IMR-90 (cell line): Measurements from ENCODE around the gene INSYN1. TPM values are rescaled to one million over a fixed set of nuclear protein-coding genes. Genes with fewer than 3 reads are reported as not detected.

Experiments
- ATAC-seq: fragments of 200-7000 bp; cut with Tn5 transposase; 2 replicates; pipeline ENCODE4 v1.9.1; 2020; ENCODE audit warnings: low read depth, mild to moderate bottlenecking, moderate library complexity
- BruUV-seq: library from RNA; stranded (reverse); fragments of 400-500 nt; replicated peaks from 2 replicates; lab custom pipeline; 2021; lab: Mats Ljungman, UMichigan
- CTCF ChIA-PET: fragments of 300-600 bp; formaldehyde crosslinking; extraction: SDS; loops from one replicate; lab custom pipeline; 2021; ENCODE audit warnings: antibody characterized with exemption; lab: Yijun Ruan, JAX
- POLR2A ChIA-PET: fragments of 300-600 bp; sonication (Branson Sonifier 250); formaldehyde crosslinking; loops from one replicate; lab custom pipeline; 2022; ENCODE audit warnings: antibody characterized with exemption; ENCODE audit not compliant: unreplicated experiment; lab: Charles Lee
- DNase-seq: peaks from one replicate; pipeline ENCODE4 v3.0.0; 2013
- H2AFZ ChIP-seq: replicated peaks from 2 replicates; pipeline ENCODE3; 2013; ENCODE audit warnings: low read length, mild to moderate bottlenecking; ENCODE audit not compliant: poor library complexity
- H2AK5ac ChIP-seq: 2 replicates; pipeline ENCODE4 v1.6.1; 2013; ENCODE audit warnings: low read depth, low read length, inconsistent platforms
- H2AK9ac ChIP-seq: replicated peaks from 2 replicates; pipeline ENCODE3; 2013; ENCODE audit warnings: mild to moderate bottlenecking, low read depth, low read length, moderate library complexity; ENCODE audit not compliant: poor library complexity
- H2BK120ac ChIP-seq: 2 replicates; pipeline ENCODE4 v1.6.1; 2013; ENCODE audit warnings: low read depth, low read length, inconsistent platforms
- H2BK15ac ChIP-seq: 3 replicates; pipeline ENCODE4 v1.6.1; 2013; ENCODE audit warnings: low read depth, low read length, inconsistent platforms
- H2BK20ac ChIP-seq: 2 replicates; pipeline ENCODE4 v1.6.1; 2013; ENCODE audit warnings: low read depth, mild to moderate bottlenecking, inconsistent platforms, low read length, moderate library complexity
- H2BK5ac ChIP-seq: 2 replicates; pipeline ENCODE4 v1.6.1; 2013; ENCODE audit warnings: mild to moderate bottlenecking, low read depth, low read length, inconsistent platforms; ENCODE audit not compliant: poor library complexity, severe bottlenecking
- H3K14ac ChIP-seq: replicated peaks from 2 replicates; pipeline ENCODE4 v1.6.1; 2013; ENCODE audit warnings: low read depth, low read length, inconsistent platforms
- H3K18ac ChIP-seq: 2 replicates; pipeline ENCODE4 v1.6.1; 2013; ENCODE audit warnings: low read depth, low read length, control low read depth
- H3K23ac ChIP-seq: 2 replicates; pipeline ENCODE4 v1.6.1; 2013; ENCODE audit warnings: low read depth, low read length, inconsistent platforms
- H3K27ac ChIP-seq: 2 replicates; pipeline ENCODE4 v1.5.1; 2013; ENCODE audit warnings: mild to moderate bottlenecking, control low read depth, low read length; ENCODE audit not compliant: insufficient read depth
- H3K27me3 ChIP-seq: 2 replicates; pipeline ENCODE4 v1.6.1; 2013; ENCODE audit warnings: low read length; ENCODE audit not compliant: control insufficient read depth, insufficient read depth
- H3K36me3 ChIP-seq: 2 replicates; pipeline ENCODE4 v1.6.1; 2013; ENCODE audit warnings: low read length, mixed read lengths; ENCODE audit not compliant: control insufficient read depth, insufficient read depth
- H3K4ac ChIP-seq: 2 replicates; pipeline ENCODE4 v1.6.1; 2013; ENCODE audit warnings: low read depth, low read length, inconsistent platforms
- H3K4me1 ChIP-seq: 2 replicates; pipeline ENCODE4 v1.6.1; 2013; ENCODE audit warnings: low read length, mixed read lengths; ENCODE audit not compliant: control insufficient read depth, insufficient read depth
- H3K4me2 ChIP-seq: 2 replicates; pipeline ENCODE4 v1.6.1; 2013; ENCODE audit warnings: low read depth, mild to moderate bottlenecking, control low read depth, low read length, moderate library complexity
- H3K4me3 ChIP-seq: 2 replicates; pipeline ENCODE4 v1.5.1; 2013; ENCODE audit warnings: low read depth, mild to moderate bottlenecking, control low read depth, low read length, moderate library complexity; ENCODE audit not compliant: insufficient read depth
- H3K56ac ChIP-seq: 2 replicates; pipeline ENCODE4 v1.6.1; 2013; ENCODE audit warnings: low read length, inconsistent platforms; ENCODE audit not compliant: insufficient read depth; ENCODE audit errors: extremely low read depth
- H3K79me1 ChIP-seq, 2 experiments: 2 replicates each; pipeline ENCODE4 v1.6.1; 2013; ENCODE audit warnings: low read length in 2 of 2, inconsistent platforms in 1 of 2, low read depth in 1 of 2
- H3K9ac ChIP-seq: 2 replicates; pipeline ENCODE4 v1.6.1; 2013; ENCODE audit warnings: low read depth, low read length, control low read depth
- H3K9me1 ChIP-seq: 2 replicates; pipeline ENCODE4 v1.6.1; 2013; ENCODE audit warnings: low read length, inconsistent platforms; ENCODE audit not compliant: insufficient read depth
- H3K9me3 ChIP-seq: 2 replicates; pipeline ENCODE4 v1.6.1; 2013; ENCODE audit warnings: low read length; ENCODE audit not compliant: control insufficient read depth, insufficient read depth
- H4K20me1 ChIP-seq: 2 replicates; pipeline ENCODE4 v1.6.1; 2013; ENCODE audit warnings: low read length, inconsistent platforms; ENCODE audit not compliant: insufficient read depth
- H4K5ac ChIP-seq: 2 replicates; pipeline ENCODE4 v1.6.1; 2013; ENCODE audit warnings: mild to moderate bottlenecking, low read depth, low read length, control low read depth
- H4K8ac ChIP-seq, 2 experiments: 2 replicates each; pipeline ENCODE4 v1.6.1; 2013; ENCODE audit warnings: low read depth in 2 of 2, low read length in 2 of 2, control low read depth in 1 of 2, inconsistent platforms in 1 of 2
- H4K91ac ChIP-seq: 2 replicates; pipeline ENCODE4 v1.6.1; 2013; ENCODE audit warnings: low read depth, low read length, inconsistent platforms; ENCODE audit not compliant: insufficient read depth
- CEBPB ChIP-seq: IDR thresholded peaks from 2 replicates; pipeline ENCODE4 v1.6.1; 2012; ENCODE audit warnings: low read depth, low read length, improper control_type of control experiment
- FOS ChIP-seq: fragments of 150-350 bp; IDR thresholded peaks from 2 replicates; pipeline ENCODE4 v1.6.1; 2016; ENCODE audit warnings: low read depth, low read length
- MAZ ChIP-seq: IDR thresholded peaks from 2 replicates; pipeline ENCODE4 v1.6.1; 2012; ENCODE audit warnings: low read depth, mild to moderate bottlenecking, low read length, improper control_type of control experiment, moderate library complexity, borderline replicate concordance
- RAD21 ChIP-seq: IDR thresholded peaks from 2 replicates; pipeline ENCODE4 v1.6.1; 2012; ENCODE audit warnings: low read length, improper control_type of control experiment
- whole genome bisulfite sequencing, 2 experiments: methylation state at CpG; one replicate each; pipeline versions ENCODE4 v1.1.5 to v1.1.7; 2013; ENCODE audit warnings: missing lambda C conversion rate in 2 of 2; ENCODE audit not compliant: insufficient read length in 1 of 2; ENCODE audit errors: extremely low coverage in 2 of 2; 5-methylcytosine and 5-hydroxymethylcytosine counted together
- dilution Hi-C: fragments of 300-500 bp; cut with HindIII; formaldehyde crosslinking; loops from one replicate; pipeline ENCODE4 v1.14.3; 2018; ENCODE audit warnings: low sequenced_read_pairs; ENCODE audit not compliant: unreplicated experiment
- in situ Hi-C: fragments of 300-500 bp; cut with MboI; formaldehyde crosslinking; loops from 3 replicates; pipeline ENCODE4 v1.14.3; 2019; ENCODE audit warnings: low sequenced_read_pairs, inconsistent platforms, mixed read lengths
- intact Hi-C: fragments of 100-400 bp; cut with micrococcal nuclease; formaldehyde crosslinking; loops from 2 replicates; pipeline ENCODE4 v1.10.0; 2022
- polyA plus RNA-seq, 3 experiments: library from polyadenylated mRNA; depleted of rRNA; stranded (reverse); fragments of >200 nt; gene quantifications; 2 replicates each; pipeline ENCODE4 v1.2.3, GENCODE V29; 2012; ENCODE audit warnings: low replicate concordance in 1 of 3
- total RNA-seq: library from RNA; depleted of rRNA; stranded (reverse); fragments of >200 nt; gene quantifications from 2 replicates; pipeline ENCODE4 v1.2.3, GENCODE V29; 2012

Gene INSYN1
- total and polyA plus RNA-seq, 2 of the 4 experiments (the other 2 are of a cell fraction), result 0.18 to 0.34 TPM

- Histone ChIP-seq H3K23ac (no peak overlapping the region), H2AK5ac (no peak overlapping the region), H2BK20ac (no peak overlapping the region), H4K91ac (no peak overlapping the region), H3K4me3 (peak overlapping the region; percentile 37), H3K4ac (no peak overlapping the region), H3K18ac (no peak overlapping the region), H2AK9ac (no peak overlapping the region), H4K20me1 (no peaks in the 10 kb centered on the region; the same call in none of the 2 replicates), H3K9me3 (peaks cover 2% of the 10 kb centered on the region; the same call in 1 of the 2 replicates), H2BK120ac (no peak overlapping the region), H3K14ac (no peak overlapping the region), H3K9me1 (peaks cover 3% of the 10 kb centered on the region; the same call in 1 of the 2 replicates), H2BK5ac (no peak overlapping the region), H3K27me3 (peaks cover 84% of the 10 kb centered on the region), H2AFZ (peak overlapping the region; percentile 78), H3K56ac (no peak overlapping the region), H3K27ac (no peak overlapping the region), H4K5ac (no peak overlapping the region), H3K4me2 (peak overlapping the region; percentile 57), H3K79me1 (no peaks in the 10 kb centered on the region), H4K8ac (no peak overlapping the region), H3K4me1 (no peaks in the 10 kb centered on the region), H2BK15ac (no peak overlapping the region), H3K9ac (no peak overlapping the region), H3K36me3 (no peaks in the 10 kb centered on the region)
- intact Hi-C loops (loop anchor here (1.0 kb wide), 1 partner anchor 29 kb away; no protein-coding TSS in a partner anchor), dilution Hi-C loops (no loop called here), in situ Hi-C loops (no loop called here)
- TF ChIP-seq FOS (no peak), CEBPB (no peak), MAZ (no peak), RAD21 (no peak)
- no TSS peak for BruUV-seq
- POLR2A ChIA-PET, result no interaction called here
- ATAC-seq, result peak; percentile 71
- 1% methylated on average over 12 of the region's 56 CpGs; no CpG with 5 or more reads in 1 of the 2 experiments for WGBS, 2 experiments
- no peak for DNase-seq
- CTCF ChIA-PET, result no interaction called here
Observed at GRCh38 chr15:73752806-73753193, 351 bp downstream of the INSYN1 start.
